Fibroblast of the aortic adventitia (primary cell): ENCODE results near the gene KIF22. TPM values are rescaled to one million over a fixed set of nuclear protein-coding genes. Genes with fewer than 3 reads are reported as not detected.

Experiments used
- DNase-seq: peaks from one replicate; pipeline ENCODE4 v3.0.0-alpha.2; 2010; ENCODE audit warnings: low read depth
- H3K4me3 ChIP-seq: 2 replicates; pipeline ENCODE4 v1.5.1; 2011; ENCODE audit warnings: low read depth, mild to moderate bottlenecking, control low read depth, low read length, moderate library complexity
- CTCF ChIP-seq: IDR thresholded peaks from 2 replicates; pipeline ENCODE4 v1.5.1; 2011; ENCODE audit warnings: mild to moderate bottlenecking, low read length, control low read depth, inconsistent platforms; ENCODE audit not compliant: insufficient read depth
- total RNA-seq: library from RNA; depleted of rRNA; stranded (reverse); fragments of >200 nt; gene quantifications from 2 replicates; pipeline ENCODE4 v1.2.3, GENCODE V29; 2012; ENCODE audit warnings: low replicate concordance

KIF22 gene
- 7.2 and 52.4 TPM in 2 replicates for total RNA-seq

DNA sequence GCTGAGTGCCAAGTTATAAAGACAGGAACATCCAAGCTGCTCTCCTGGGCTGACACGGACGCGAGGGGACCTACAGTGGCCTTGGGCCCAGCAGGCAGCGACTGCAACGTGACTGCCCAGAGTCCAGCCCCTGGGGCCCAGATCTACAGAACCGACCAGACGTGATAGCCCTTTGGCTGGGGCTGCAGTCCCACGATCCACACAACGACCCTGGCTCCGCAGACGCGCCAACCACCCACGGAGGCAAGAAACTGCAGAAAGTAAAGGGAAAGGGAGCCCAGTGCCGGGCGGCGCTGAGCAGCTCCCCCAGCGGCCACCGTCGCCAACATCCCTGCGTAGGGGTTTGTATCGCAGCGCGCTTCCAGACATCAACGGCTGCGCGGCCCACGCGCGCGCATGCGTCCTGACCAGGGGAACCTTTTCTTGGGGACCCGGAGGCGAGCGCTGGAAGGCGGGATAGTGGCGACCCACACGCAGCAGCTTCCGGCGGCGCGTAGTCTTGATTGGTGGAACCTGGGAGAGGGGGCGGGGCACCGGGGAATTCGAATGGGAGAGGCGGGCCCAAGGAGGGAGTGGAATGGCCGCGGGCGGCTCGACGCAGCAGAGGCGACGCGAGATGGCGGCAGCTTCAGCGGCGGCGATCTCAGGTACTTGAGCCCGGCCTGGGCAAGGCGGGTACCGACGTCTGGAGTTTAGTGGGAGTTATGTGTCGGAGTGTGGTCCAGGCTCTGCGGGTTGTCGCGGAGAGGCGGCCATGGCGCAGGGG lies at the start of gene KIF22:
KIF22 (plus strand) TSS at position 569 of the 766 bp plus-strand sequence; CDS start at position 578, 9 bp downstream.
- DNase-seq = peak; percentile 99
- peak within 1 kb of the TSS; percentile 92 for H3K4me3 ChIP-seq
- TF ChIP-seq CTCF = peak; percentile 76

DNA sequence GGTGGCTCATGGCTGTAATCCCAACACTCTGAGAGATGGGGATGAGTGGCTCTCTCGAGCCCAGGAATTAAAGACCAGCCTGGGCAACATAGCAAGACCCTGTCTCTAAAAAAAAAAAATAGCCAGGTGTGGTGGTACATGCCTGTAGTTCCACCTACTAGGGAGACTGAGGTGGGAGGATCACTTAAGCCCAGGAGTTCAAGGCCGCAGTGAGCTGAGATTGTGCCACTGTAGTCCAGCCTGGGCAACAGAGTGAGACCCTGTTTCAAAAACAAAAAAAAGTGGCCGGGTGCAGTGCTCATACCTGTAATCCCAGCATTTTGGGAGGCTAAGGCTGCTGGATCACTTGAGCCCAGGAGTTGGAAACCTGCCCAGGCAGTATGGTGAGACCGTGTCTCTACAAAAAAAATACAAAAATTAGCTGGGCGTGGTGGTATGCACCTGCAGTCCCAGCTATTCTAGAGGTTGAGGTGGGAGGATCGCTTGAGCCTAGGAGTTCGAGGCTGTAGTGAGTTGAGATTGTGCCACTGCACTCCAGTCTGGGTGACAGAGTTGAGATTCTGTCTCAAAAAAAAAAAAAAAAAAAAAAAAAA lies 47.8 kb upstream of the KIF22 start:
- no peak for TF ChIP-seq CTCF
- DNase-seq = no peak
- H3K4me3 ChIP-seq = no peak overlapping the region

DNA sequence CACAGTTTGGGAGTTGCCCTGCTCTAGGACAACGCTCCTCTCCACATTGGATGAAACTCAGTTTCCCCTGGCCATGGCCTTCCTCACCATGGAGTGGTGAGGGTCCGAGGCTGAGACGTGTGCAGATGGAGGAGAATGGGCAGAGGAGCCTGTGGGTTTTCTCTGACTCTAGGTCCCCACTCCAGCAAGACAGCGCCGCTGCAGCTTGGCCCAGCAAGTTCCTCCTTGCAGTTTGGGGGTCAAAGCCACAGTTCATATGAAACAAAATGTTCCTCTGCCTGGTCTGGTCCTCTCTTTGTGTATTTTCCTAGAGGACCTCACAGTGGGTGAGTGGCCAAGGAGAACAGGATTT lies 47.1 kb upstream of the KIF22 start:
- TF ChIP-seq CTCF = no peak
- no peak for DNase-seq
- no peak overlapping the region for H3K4me3 ChIP-seq

GRCh38 chr16:29743827-29744531 lies 46.6 kb upstream of the KIF22 start:
- no peak overlapping the region for H3K4me3 ChIP-seq
- no peak for TF ChIP-seq CTCF
- no peak for DNase-seq

- TF ChIP-seq CTCF = no peak
- H3K4me3 ChIP-seq = no peak overlapping the region
- DNase-seq = no peak
Measured at GRCh38 chr16:29744541-29745101, 45.9 kb upstream of the KIF22 start.

DNA sequence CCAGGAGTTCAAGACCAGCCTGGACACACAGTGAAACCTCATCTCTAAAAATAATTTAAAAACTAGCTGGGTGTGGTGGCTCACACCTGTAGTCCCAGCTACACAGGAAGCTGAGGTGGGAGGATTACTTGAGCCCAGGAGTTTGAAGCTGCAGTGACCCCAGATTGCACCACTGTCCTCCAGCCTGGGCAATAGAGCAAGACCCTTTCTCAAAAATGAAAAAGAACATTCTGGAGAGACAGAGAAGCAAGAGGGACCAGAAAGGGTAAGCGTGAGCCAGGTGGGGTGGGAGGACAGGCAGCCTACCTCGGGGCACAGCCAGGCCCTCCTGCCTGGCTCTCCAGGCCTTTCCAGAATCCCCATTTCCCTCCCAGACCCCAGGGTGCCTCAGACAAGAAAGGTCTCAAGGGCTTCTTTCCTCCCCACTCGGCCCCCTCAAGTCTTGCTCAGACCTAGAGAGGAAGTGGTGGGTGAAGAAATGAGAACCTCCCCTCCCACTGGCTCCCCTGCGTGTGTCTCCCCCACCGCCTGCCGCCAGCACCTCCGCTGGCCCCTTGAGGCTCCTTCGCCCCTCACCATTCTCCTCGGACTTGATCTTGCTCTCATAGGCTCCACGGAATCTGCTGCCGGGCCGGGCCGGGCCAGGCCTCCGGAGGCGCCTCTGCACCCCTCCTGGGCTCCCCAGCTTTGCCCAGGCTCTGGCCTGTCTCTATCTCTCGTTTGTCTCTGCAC lies 45.3 kb upstream of the KIF22 start:
- H3K4me3 ChIP-seq = no peak overlapping the region
- no peak for TF ChIP-seq CTCF
- no peak for DNase-seq
